OCI-LY1 (cell line): ENCODE measurements around the gene CARD19.

Experiments used
- CTCF ChIP-seq: fragments of 200-600 bp; sonication (generic), shearing (Covaris generic); IDR thresholded peaks from 2 replicates; pipeline ENCODE4 v1.5.1; 2017; ENCODE audit warnings: mild to moderate bottlenecking, antibody characterized with exemption, low read length, moderate library complexity, mixed read lengths
- EZH2 ChIP-seq: fragments of 200-600 bp; sonication (generic), shearing (Covaris generic); IDR thresholded peaks from 2 replicates; pipeline ENCODE4 v1.8.0; 2017; ENCODE audit warnings: borderline replicate concordance, mixed run types, mild to moderate bottlenecking, antibody characterized with exemption, low read length, moderate library complexity, mixed read lengths

DNA sequence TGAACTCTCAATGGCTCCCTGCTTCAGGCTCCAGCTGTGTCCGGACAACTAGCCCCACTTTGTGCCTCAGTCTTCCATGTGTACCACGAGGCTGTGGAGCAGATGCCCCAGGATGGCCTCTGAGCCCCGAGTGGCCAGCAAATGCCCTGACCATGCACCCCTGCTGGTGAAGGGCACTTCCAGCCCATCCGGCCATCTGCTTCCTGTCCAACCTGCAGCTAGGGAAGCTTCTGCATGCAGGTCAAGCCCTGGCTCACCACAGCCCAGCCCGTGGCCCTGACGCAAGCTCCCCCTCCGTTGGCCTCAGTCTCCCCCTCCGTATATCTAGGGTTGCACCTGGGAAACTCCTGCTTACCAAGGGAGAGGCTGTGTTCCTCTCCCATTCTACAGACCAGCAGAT, 33.3 kb downstream of the CARD19 start:
- no peak for TF ChIP-seq CTCF
- no peak for TF ChIP-seq EZH2
